ENCODE results near the gene SOX18.

DNA sequence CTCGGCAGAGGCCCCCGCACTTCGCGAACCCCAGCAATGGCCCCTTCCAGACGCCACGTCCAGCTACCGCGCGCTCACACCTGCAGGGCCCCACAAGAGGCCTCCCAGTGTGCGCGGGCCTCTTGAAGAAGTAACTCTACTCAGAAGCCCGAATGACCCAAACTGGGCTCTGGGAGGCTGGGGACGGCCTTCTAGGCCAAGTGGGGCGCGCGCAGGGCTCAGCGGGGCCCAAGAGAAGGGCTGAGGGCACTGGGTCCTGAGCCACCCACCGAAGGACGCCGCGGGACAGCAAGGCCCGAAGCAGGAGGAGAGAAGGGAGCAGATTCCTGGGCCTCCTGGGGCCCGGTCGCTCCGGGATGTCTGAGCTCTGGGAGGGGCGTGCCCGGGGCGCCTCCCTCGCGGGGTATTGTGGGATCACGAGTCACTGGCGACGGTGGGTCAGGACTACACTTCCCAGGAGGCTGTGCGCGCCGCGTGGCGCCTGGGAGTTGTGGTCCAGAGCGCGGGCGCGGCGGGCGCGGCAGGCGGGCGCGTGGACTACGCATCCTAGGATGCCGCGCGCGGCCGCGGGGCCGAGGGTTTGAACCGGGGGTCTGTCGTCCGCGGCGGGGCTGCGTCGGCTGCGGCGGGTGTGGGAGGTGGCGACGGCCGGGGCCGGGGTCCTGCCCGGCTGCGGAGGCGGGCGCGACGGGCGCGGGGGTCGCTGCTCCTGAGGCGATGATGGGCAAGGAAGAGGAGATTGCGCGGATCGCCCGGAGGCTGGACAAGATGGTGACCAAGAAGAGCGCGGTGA, 13.4 kb upstream of the SOX18 start, which contains the start of gene TCEA2:
- no peak for TF ChIP-seq CTCF (conservative IDR thresholded peaks at IDR 0.05 in 1 of 2, IDR thresholded peaks at IDR 0.05 in 1 of 2; ENCODE audit: extremely low read depth in 1 of 2, insufficient read depth in 1 of 2, low read depth in 1 of 2, low read length in 2 of 2)
- TF ChIP-seq EZH2 (IDR thresholded peaks at IDR 0.05; ENCODE audit: borderline replicate concordance, low read length), result no peak
